ENCODE measurements around the gene CLDN6.
A peak's percentile ranks its signal among the peaks of the same experiment; 100 is the strongest.

Gene CLDN6

GRCh38 chr16:2985893-2986355 is 32.1 kb downstream of the CLDN6 start:
- DNase-seq = no peak

- DNase-seq = no peak
Observed at GRCh38 chr16:2985462-2985861, 32.5 kb downstream of the CLDN6 start.

GRCh38 chr16:2983706-2984136 is 34.3 kb downstream of the CLDN6 start:
- DNase-seq = peak; percentile 51 to 66

GRCh38 chr16:2982402-2982801 is 35.6 kb downstream of the CLDN6 start:
- DNase-seq = no peak

DNA sequence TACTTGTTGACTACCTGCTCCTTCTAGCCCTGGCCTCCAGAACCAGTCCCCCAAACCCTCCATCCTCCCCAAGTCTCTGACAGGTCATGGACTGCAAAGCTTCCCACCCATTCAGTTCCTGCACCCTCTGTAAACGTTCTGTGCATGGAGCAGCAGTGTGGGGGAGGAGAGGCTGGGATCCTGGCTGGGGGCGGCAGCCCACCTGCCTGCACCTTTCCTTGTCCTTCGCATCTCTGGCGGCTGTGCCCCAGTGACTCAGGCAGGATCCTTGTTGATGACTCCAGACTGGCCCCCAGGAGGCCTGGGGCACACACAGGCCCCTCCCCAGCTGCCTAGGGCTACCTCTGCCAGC is 36.1 kb downstream of the CLDN6 start:
- DNase-seq = no peak

DNA sequence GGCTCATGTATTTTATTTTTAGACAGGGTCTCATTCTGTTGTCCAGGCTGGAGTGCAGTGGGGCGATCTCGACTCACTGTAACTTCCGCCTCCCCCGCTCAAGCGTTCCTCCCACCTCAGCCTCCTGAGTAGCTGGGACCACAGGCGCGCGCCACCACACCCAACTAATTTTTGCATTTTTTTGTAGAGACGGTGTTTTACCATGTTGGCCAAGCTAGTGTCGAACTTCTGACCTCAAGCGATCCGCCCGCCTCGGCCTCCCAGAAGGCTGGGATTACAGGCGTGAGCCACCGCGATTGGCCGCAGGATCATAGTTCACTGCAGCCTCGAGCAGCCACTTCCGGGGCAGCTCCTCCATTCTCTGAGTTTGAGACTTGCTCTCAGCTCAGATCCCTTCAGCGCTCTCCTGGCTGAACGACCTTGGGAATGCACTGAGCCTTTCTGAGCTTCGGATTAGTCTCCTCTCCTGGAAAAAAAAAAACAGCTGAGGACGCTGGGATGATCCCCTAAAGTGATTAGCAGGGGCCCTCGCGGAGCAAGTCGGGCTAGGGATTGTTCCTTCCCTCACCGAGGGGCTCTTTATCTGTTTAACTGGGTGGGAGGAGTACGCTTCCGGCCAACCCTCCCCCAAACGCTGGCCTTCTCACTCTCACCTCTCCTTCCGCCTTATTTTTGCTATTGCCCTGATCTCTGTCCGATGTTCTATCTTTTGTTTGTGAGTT is 36.6 kb downstream of the CLDN6 start:
- no peak for DNase-seq

- peak; percentile 93 to 98 for DNase-seq
Observed at GRCh38 chr16:2980227-2981176, 37.5 kb downstream of the CLDN6 start, which contains the start of gene PKMYT1. Gene PKMYT1 (minus strand): TSS chr16:2980446. CDS start chr16:2979657, 789 bp downstream.

- no peak for DNase-seq
Observed at GRCh38 chr16:2979669-2980226, 38.2 kb downstream of the CLDN6 start.

DNA sequence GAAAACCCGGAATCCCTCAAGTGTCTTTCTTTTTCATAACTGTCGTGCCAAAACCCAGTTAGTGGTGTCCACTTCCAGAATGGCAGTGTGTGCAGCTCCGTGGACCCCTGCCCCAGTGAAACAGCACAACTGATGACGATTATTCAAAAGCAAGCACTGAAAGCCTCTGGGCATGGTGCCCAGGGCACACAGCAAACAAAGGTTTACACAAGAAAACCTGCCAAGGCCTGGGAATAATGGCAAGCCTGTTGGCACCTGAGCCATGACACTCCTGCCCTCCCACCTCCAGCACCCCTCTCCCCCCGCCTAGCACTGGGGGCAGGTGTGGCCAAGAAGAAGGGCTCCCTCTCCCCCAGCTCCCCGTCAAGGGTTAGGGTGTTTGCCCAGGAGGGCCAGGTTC is 40.5 kb downstream of the CLDN6 start:
- no peak for DNase-seq

DNA sequence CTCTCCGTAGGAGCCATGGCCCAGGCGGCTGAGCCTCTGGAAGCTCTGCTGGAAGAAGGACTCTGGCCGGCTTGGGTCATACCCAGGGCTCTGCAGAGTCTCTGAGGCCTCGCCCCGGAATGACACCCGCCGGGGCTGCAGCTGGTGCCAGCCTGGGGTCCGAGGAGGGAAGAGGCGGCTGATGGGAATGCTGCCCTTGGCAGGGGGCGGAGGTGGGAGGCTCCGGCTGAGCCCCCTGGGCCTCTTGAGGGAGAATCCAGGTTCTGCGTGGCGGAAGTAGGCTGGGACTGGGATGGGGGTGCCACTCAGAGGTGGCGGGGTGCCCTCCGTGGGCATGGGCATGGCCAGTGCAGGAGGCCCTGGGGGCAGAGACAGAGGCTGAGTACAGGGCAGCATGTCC is 41.3 kb downstream of the CLDN6 start:
- no peak for DNase-seq

- no peak for DNase-seq
Observed at GRCh38 chr16:2976201-2976600, 41.8 kb downstream of the CLDN6 start.

GRCh38 chr16:2975161-2975795 is 42.7 kb downstream of the CLDN6 start:
- no peak for DNase-seq

DNA sequence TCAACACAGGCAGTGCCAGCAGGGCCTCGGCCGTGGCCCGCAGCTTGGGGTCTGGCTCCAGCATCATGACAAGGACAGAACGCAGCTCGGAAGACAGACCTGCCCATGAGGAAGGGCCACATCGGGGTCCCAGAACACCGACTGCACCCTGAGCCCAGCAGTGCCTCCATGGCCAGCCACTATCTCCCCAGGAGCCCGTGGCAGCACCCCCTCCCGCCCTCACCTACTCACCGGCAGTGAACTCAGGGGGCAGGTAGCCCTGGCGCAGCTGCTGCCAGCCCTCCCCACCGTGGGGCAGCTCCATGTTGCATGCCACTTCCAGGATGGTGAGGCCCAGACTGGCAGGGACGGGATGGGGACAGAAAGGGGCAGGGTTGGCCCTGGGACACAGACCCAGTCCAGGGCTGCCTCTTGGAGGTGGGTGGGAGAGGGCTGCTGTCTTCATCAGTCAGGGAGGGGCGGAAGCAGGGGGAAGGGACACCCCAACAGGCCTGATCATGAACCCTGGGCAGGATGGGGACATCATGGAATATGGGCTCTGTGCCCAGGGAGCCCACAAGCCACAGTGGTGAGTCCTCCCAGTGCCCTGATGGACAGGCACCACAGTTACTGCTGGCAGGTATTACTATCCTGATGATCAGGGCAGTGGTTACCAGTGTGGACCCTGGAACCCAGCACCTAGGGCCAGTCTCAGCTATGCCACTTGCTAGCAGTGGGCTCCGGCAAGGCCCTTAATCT is 43.5 kb downstream of the CLDN6 start:
- no peak for DNase-seq

DNA sequence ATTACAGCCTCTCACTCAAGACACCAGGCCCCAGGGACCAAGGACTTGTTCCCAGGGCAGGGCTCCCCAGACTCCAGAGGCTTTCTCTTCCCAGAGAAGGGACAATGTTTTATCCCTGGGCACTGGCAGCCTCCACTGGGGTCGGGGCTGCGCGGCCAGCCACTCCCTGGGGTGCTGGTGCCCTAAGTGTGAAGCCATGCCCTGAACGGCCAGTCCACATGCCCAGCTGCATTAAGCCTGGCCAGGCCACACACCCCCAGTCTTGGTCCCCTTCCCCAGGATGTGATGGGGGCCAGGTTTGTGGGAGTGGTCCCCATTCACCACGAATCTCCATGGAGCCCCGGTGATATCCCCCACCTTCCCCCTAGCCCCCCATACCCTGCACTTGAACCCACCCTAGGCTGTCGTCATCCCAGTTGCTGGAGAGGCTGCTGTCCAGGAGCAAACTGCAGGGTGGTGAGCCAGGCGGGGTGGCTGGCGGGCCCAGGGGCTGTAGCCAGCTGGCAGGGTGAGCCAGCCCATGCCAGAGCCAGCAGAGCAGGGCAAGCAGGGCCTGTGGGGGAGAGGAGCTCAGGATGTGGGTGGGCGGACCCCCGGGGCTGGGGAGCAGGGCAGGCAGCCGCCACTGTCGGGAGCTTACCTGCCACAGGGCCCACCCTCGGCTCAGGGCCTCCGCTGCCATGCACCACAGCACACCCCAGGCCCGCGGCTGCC is 44.2 kb downstream of the CLDN6 start:
- DNase-seq = no peak

- no peak for DNase-seq
Observed at GRCh38 chr16:2973093-2973492, 44.9 kb downstream of the CLDN6 start.

- DNase-seq = no peak
Observed at GRCh38 chr16:2971985-2972784, 45.8 kb downstream of the CLDN6 start.

DNA sequence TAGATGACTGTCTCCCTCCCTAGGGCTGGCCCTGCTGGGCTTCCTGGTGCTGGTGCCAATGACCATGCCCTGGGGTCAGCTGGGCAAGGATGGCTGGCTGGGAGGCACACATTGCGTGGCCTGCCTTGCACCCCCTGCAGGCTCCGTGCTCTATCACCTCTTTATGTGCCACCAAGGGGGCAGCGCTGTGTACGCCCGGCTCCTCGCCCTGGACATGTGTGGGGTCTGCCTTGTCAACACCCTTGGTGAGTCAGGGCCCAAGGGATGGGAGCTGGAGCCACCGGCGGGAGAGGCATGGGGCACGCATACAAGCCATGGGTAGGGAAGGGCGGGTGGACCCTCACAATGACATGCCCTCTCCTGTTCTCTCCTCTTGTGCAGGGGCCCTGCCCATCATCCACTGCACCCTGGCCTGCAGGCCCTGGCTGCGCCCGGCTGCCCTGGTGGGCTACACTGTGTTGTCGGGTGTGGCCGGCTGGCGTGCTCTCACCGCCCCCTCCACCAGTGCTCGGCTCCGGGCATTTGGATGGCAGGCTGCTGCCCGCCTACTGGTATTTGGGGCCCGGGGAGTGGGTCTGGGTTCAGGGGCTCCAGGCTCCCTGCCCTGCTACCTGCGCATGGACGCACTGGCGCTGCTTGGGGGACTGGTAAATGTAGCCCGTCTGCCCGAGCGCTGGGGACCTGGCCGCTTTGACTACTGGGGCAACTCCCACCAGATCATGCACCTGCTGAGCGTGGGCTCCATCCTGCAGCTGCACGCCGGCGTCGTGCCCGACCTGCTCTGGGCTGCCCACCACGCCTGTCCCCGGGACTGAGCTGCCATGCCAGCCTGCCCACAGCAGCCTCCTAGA is 46.6 kb downstream of the CLDN6 start:
- no peak for DNase-seq

DNA sequence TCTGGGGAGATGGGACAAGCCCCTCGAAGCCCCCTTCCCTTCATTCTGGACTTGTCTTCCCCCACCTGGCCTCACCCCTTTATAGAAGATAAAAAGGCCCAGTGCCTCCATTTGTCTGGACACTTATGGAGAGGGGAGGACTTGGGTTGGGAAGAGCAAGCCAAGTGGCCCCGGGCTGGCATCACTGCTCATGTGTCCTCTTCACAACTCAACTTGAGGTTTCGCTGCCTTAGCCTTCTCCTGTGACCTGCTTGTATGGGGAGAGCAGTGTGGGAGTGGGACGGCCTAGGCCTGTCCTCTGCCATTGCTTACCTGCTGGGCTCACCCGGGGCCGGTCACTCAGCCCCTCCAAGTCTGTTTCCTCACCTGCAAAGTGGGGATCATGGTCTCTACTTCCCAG is 47.4 kb downstream of the CLDN6 start:
- no peak for DNase-seq
